Tibial nerve (tissue), 4 donors: Measurements from ENCODE around the gene SHB. TPM values are rescaled to one million over a fixed set of nuclear protein-coding genes. Genes with fewer than 3 reads are reported as not detected.

Experiments used
- DNase-seq, 2 donors: peaks; one replicate each; pipeline ENCODE4 v3.0.0-alpha.2; 2019; ENCODE audit warnings: low spot score in 2 of 2
- H3K27ac ChIP-seq, 4 donors: fragments of 200-600 bp; sonication (generic) in 3 of 4; one replicate each; pipeline ENCODE4 v1.5.1; 2017 to 2019; ENCODE audit warnings: mild to moderate bottlenecking in 1 of 4
- H3K27me3 ChIP-seq, 2 donors: fragments of 200-600 bp; sonication (generic) in 1 of 2; one replicate each; pipeline versions ENCODE4 v1.5.1 to v1.6.0; 2017 to 2019
- H3K36me3 ChIP-seq, 3 donors: fragments of 200-600 bp; sonication (generic); one replicate each; pipeline ENCODE4 v1.5.1; 2018 to 2019
- H3K4me1 ChIP-seq, 4 donors: fragments of 200-600 bp; sonication (generic) in 3 of 4; one replicate each; pipeline ENCODE4 v1.5.1; 2017 to 2019
- H3K4me3 ChIP-seq, 4 donors: fragments of 200-600 bp; sonication (generic) in 3 of 4; one replicate each; pipeline ENCODE4 v1.5.1; 2017 to 2019; ENCODE audit warnings: mild to moderate bottlenecking in 1 of 4, moderate library complexity in 1 of 4
- H3K9me3 ChIP-seq, 4 donors: fragments of 200-600 bp; sonication (generic) in 3 of 4; one replicate each; pipeline ENCODE4 v1.5.1; 2017 to 2019
- EP300 ChIP-seq, 2 donors: sonication (generic); formaldehyde crosslinking; IDR thresholded peaks; one replicate each; pipeline ENCODE4 v1.6.1; 2017; ENCODE audit warnings: antibody characterized with exemption in 2 of 2, mild to moderate bottlenecking in 1 of 2
- POLR2A ChIP-seq, 2 donors: fragments of 450-650 bp; IDR thresholded peaks; one replicate each; pipeline ENCODE4 v1.6.1; 2017; ENCODE audit warnings: antibody characterized with exemption in 2 of 2, mild to moderate bottlenecking in 2 of 2, moderate library complexity in 2 of 2
- WGBS, 2 donors: methylation state at CpG; one replicate each; pipeline ENCODE4 v1.1.5; 2018; 5-methylcytosine and 5-hydroxymethylcytosine counted together
- total RNA-seq, 4 donors: library from RNA; depleted of rRNA; stranded (reverse); fragments of >200 nt; gene quantifications; one replicate each; pipeline ENCODE4 v1.1.0, GENCODE V29; 2016
- TF ChIP-seq, protein P1 (sequence below), 5 experiments: fragments of 200-600 bp in 3 of 5; fragments of 450-650 bp in 2 of 5; sonication (generic) in 3 of 5; IDR thresholded peaks; one replicate each; pipeline ENCODE4 v1.5.1; 2016 to 2019; ENCODE audit warnings: antibody characterized with exemption in 5 of 5, mild to moderate bottlenecking in 3 of 5, moderate library complexity in 2 of 5

The SHB gene
- total RNA-seq, 4 donors from 2014 or later = 6.3 to 15.9 (median 11.6) TPM

GRCh38 chr9:38022203-38022895 is 46.7 kb downstream of the SHB start:
- Histone ChIP-seq H3K36me3 (no peaks in the 10 kb centered on the region), H3K27me3 (no peaks in the 10 kb centered on the region), H3K4me1 (peaks cover 0 to 81% (median 47%) of the 10 kb centered on the region in 4 donors), H3K27ac (peak overlapping the region in 2 of 4 donors; percentile 73 to 89), H3K9me3 (no peaks in the 10 kb centered on the region), H3K4me3 (no peak overlapping the region)
- TF ChIP-seq, protein P1, sequence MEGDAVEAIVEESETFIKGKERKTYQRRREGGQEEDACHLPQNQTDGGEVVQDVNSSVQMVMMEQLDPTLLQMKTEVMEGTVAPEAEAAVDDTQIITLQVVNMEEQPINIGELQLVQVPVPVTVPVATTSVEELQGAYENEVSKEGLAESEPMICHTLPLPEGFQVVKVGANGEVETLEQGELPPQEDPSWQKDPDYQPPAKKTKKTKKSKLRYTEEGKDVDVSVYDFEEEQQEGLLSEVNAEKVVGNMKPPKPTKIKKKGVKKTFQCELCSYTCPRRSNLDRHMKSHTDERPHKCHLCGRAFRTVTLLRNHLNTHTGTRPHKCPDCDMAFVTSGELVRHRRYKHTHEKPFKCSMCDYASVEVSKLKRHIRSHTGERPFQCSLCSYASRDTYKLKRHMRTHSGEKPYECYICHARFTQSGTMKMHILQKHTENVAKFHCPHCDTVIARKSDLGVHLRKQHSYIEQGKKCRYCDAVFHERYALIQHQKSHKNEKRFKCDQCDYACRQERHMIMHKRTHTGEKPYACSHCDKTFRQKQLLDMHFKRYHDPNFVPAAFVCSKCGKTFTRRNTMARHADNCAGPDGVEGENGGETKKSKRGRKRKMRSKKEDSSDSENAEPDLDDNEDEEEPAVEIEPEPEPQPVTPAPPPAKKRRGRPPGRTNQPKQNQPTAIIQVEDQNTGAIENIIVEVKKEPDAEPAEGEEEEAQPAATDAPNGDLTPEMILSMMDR (IDR thresholded peaks at IDR 0.05) = no peak
- TF ChIP-seq EP300 (IDR thresholded peaks at IDR 0.05) (no peak), POLR2A (IDR thresholded peaks at IDR 0.05) (no peak)
- WGBS, 2 donors = 89 to 93% methylated on average over 17 of the region's 17 CpGs
- DNase-seq = no peak

DNA sequence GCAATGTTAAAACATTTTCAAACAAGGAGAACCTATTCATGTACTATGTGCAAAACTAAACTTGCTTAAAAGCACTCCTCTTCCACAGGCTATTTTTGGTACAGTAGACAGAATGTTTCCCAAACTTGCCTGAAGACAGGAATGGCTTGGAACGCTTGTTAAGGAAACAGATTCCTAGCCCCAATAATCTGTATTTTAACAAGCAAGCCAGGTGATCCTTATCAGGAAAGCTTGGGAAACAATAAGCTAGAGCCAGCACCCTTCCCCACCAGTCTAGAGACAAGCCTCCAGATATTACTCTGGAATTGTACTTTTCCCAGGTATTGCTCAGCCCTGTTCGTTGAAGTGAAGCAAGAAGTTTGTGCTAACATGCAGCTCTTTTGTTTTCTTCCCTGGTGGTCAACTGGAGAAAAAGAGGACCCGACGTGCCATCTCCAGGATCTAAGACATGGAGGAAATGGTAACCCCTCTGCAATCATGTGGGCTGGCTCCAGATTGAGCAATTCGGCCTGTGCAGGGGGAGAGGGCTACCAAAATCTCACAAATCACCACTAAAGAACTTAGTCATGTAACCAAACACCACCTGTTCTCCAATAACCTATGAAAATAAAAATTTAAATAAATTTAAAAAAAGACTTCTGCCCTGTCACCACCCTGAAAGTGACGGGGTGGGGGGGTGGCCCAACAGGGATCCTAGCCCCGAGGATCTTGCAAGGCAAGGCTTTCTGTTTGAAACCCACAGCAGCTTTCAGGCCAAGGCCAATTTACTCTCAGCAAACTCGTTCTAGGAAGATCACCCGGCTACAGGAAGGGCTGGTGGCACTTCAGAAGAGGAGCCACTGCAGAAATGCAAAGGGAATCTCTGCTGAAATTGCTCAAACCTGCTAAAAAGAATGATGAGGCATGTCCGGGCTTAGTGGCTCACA is 48.6 kb downstream of the SHB start:
- DNase-seq = no peak
- H3K27ac ChIP-seq = peak overlapping the region in 2 of 4 donors; percentile 31 to 58
- H3K9me3 ChIP-seq = no peaks in the 10 kb centered on the region
- H3K4me1 ChIP-seq = peaks cover 0 to 77% (median 35%) of the 10 kb centered on the region in 4 donors
- no peak overlapping the region for H3K4me3 ChIP-seq
- TF ChIP-seq, protein P1 (IDR thresholded peaks at IDR 0.05) = no peak
- no peak for TF ChIP-seq EP300 (IDR thresholded peaks at IDR 0.05)
- H3K27me3 ChIP-seq = no peaks in the 10 kb centered on the region
- WGBS, 2 donors = 77 to 82% methylated on average over 10 of the region's 10 CpGs
- H3K36me3 ChIP-seq = no peaks in the 10 kb centered on the region

GRCh38 chr9:38019731-38020130 is 49.3 kb downstream of the SHB start:
- Histone ChIP-seq H3K4me3 (no peak overlapping the region), H3K27me3 (no peaks in the 10 kb centered on the region), H3K4me1 (peaks cover 0 to 70% (median 28%) of the 10 kb centered on the region in 4 donors), H3K36me3 (peaks cover 0 to 4% (median 0%) of the 10 kb centered on the region in 3 donors), H3K27ac (peak overlapping the region in 2 of 4 donors; percentile 31 to 58), H3K9me3 (no peaks in the 10 kb centered on the region)
- no peak for DNase-seq
- no peak for TF ChIP-seq POLR2A (IDR thresholded peaks at IDR 0.05)
- 68 to 79% methylated on average over 3 of the region's 3 CpGs for WGBS, 2 donors

DNA sequence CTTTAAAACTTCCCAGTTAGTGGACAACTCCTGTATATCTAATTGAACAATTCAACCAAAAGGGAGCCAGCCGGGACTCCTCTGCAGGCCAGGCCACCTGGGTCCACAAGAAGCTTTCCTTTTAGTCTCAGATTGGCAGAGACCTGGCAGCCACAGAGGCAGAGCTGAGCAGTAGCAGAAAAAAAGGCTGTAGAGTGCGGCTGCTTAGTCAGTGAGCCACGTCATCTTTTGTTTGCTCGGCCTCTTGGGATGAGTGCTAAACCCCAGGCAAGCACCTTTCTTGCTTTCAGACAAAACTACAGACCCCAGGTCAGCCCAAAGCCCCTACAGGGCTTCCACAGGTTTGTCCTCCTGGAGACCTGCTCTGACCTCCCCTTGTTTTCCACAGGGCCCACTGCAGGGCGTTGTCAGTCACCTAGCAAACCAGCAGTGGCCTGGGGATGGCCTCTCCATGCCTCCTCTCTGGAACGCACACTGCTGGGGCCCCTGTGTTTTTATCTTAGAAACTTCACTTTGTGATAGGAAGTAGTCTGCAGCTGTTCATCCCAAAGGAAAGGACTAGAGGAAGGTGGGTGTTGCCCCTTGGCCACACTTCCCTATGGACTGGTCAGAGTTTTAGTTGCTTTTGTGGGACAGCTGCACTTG is 49.9 kb downstream of the SHB start:
- peaks cover 0 to 64% (median 23%) of the 10 kb centered on the region in 4 donors for H3K4me1 ChIP-seq
- TF ChIP-seq EP300 (IDR thresholded peaks at IDR 0.05) (no peak), POLR2A (IDR thresholded peaks at IDR 0.05) (no peak)
- TF ChIP-seq, protein P1 (IDR thresholded peaks at IDR 0.05) = no peak
- H3K27me3 ChIP-seq = no peaks in the 10 kb centered on the region
- H3K9me3 ChIP-seq = no peaks in the 10 kb centered on the region
- DNase-seq = no peak
- peaks cover 0 to 11% (median 0%) of the 10 kb centered on the region in 3 donors for H3K36me3 ChIP-seq
- peak overlapping the region in 2 of 4 donors; percentile 53 to 78 for H3K27ac ChIP-seq
- 72 to 89% methylated on average over 6 of the region's 6 CpGs for WGBS, 2 donors
- no peak overlapping the region for H3K4me3 ChIP-seq

GRCh38 chr9:38018241-38018957 is 50.6 kb downstream of the SHB start:
- TF ChIP-seq, protein P1 (IDR thresholded peaks at IDR 0.05) = no peak
- TF ChIP-seq POLR2A (IDR thresholded peaks at IDR 0.05) (no peak), EP300 (IDR thresholded peaks at IDR 0.05) (no peak)
- Histone ChIP-seq H3K36me3 (peaks cover 0 to 18% (median 0%) of the 10 kb centered on the region in 3 donors), H3K9me3 (no peaks in the 10 kb centered on the region), H3K27me3 (no peaks in the 10 kb centered on the region), H3K4me3 (no peak overlapping the region), H3K4me1 (peaks cover 0 to 57% (median 17%) of the 10 kb centered on the region in 4 donors), H3K27ac (peak overlapping the region in 2 of 4 donors; percentile 64 to 78)
- no peak for DNase-seq
- 76 to 83% methylated on average over 5 of the region's 5 CpGs for WGBS, 2 donors
